ENCODE data around the gene SLIT3. TPM values are rescaled to one million over a fixed set of nuclear protein-coding genes. Genes with fewer than 3 reads are reported as not detected.

The SLIT3 gene
- total RNA-seq, 4 donors from 2014 or later, result 0.97 to 6.1 (median 3.4) TPM

GRCh38 chr5:168872246-168872645 lies 428.7 kb downstream of the SLIT3 start:
- ATAC-seq, result no peak

GRCh38 chr5:168870910-168871309 lies 430.0 kb downstream of the SLIT3 start:
- DNase-seq (no peak), ATAC-seq (no peak)
- Histone ChIP-seq H3K9me3 (no peaks in the 10 kb centered on the region), H3K4me1 (no peaks in the 10 kb centered on the region), H3K27me3 (no peaks in the 10 kb centered on the region), H3K27ac (no peak overlapping the region), H3K4me3 (no peak overlapping the region), H3K36me3 (no peaks in the 10 kb centered on the region)
- TF ChIP-seq CTCF (IDR thresholded peaks at IDR 0.05 in 4 of 5, conservative IDR thresholded peaks at IDR 0.05 in 1 of 5) (no peak), POLR2A (IDR thresholded peaks at IDR 0.05) (no peak)
- in situ Hi-C loops (cut with MboI; ENCODE audit: low sequenced_read_pairs in 4 of 4), result no loop called here
- intact Hi-C loops (cut with DNase I; ENCODE audit: low total_unique reads), result no loop called here

More at GRCh38 chr5:168872246-168872645, 428.7 kb downstream of the SLIT3 start:
- in situ Hi-C loops (cut with MboI; ENCODE audit: low sequenced_read_pairs in 4 of 4) (no loop called here), intact Hi-C loops (cut with DNase I; ENCODE audit: low total_unique reads) (no loop called here)
- no peak for DNase-seq
- Histone ChIP-seq H3K9me3 (no peaks in the 10 kb centered on the region), H3K36me3 (no peaks in the 10 kb centered on the region), H3K4me1 (no peaks in the 10 kb centered on the region), H3K27me3 (no peaks in the 10 kb centered on the region), H3K4me3 (no peak overlapping the region), H3K27ac (no peak overlapping the region)
- no peak for TF ChIP-seq CTCF (IDR thresholded peaks at IDR 0.05 in 4 of 5, conservative IDR thresholded peaks at IDR 0.05 in 1 of 5)
- no peak for TF ChIP-seq POLR2A (IDR thresholded peaks at IDR 0.05)

- intact Hi-C loops (cut with DNase I; ENCODE audit: low total_unique reads), result no loop called here
- no peak for ATAC-seq
- TF ChIP-seq CTCF (IDR thresholded peaks at IDR 0.05 in 4 of 5, conservative IDR thresholded peaks at IDR 0.05 in 1 of 5), result no peak
- TF ChIP-seq POLR2A (IDR thresholded peaks at IDR 0.05), result no peak
- H3K36me3 ChIP-seq, result no peaks in the 10 kb centered on the region
- no peak overlapping the region for H3K27ac ChIP-seq
- DNase-seq, result no peak
- in situ Hi-C loops (cut with MboI; ENCODE audit: low sequenced_read_pairs in 4 of 4), result no loop called here
- no peaks in the 10 kb centered on the region for H3K27me3 ChIP-seq
- no peak overlapping the region for H3K4me3 ChIP-seq
- no peaks in the 10 kb centered on the region for H3K9me3 ChIP-seq
- no peaks in the 10 kb centered on the region for H3K4me1 ChIP-seq
Observed at GRCh38 chr5:168869615-168870227, 431.2 kb downstream of the SLIT3 start.

- no peak overlapping the region for H3K27ac ChIP-seq
- TF ChIP-seq CTCF (IDR thresholded peaks at IDR 0.05 in 4 of 5, conservative IDR thresholded peaks at IDR 0.05 in 1 of 5), result no peak
- no peak for TF ChIP-seq POLR2A (IDR thresholded peaks at IDR 0.05)
- DNase-seq (no peak), ATAC-seq (no peak)
- no peaks in the 10 kb centered on the region for H3K4me1 ChIP-seq
- in situ Hi-C loops (cut with MboI; ENCODE audit: low sequenced_read_pairs in 4 of 4) (no loop called here), intact Hi-C loops (cut with DNase I; ENCODE audit: low total_unique reads) (no loop called here)
- H3K4me3 ChIP-seq, result no peak overlapping the region
- H3K9me3 ChIP-seq, result no peaks in the 10 kb centered on the region
- no peaks in the 10 kb centered on the region for H3K36me3 ChIP-seq
- no peaks in the 10 kb centered on the region for H3K27me3 ChIP-seq
Observed at GRCh38 chr5:168867241-168867640, 433.7 kb downstream of the SLIT3 start.

GRCh38 chr5:168865968-168866367 lies 435.0 kb downstream of the SLIT3 start:
- H3K4me1 ChIP-seq, result no peaks in the 10 kb centered on the region
- intact Hi-C loops (cut with DNase I; ENCODE audit: low total_unique reads) (no loop called here), in situ Hi-C loops (cut with MboI; ENCODE audit: low sequenced_read_pairs in 4 of 4) (no loop called here)
- H3K36me3 ChIP-seq, result no peaks in the 10 kb centered on the region
- no peaks in the 10 kb centered on the region for H3K27me3 ChIP-seq
- H3K9me3 ChIP-seq, result no peaks in the 10 kb centered on the region
- no peak overlapping the region for H3K27ac ChIP-seq
- DNase-seq (no peak), ATAC-seq (no peak)
- TF ChIP-seq POLR2A (IDR thresholded peaks at IDR 0.05) (no peak), CTCF (IDR thresholded peaks at IDR 0.05 in 4 of 5, conservative IDR thresholded peaks at IDR 0.05 in 1 of 5) (no peak)
- no peak overlapping the region for H3K4me3 ChIP-seq

Measured in gastrocnemius medialis (tissue), 4 donors.